GM18502 (cell line): ENCODE results near the gene MAMDC2.

Experiments used
- ATAC-seq: cut with Tn5 transposase; IDR thresholded peaks from one replicate; pipeline ENCODE4 v1.9.1; 2021; ENCODE audit warnings: mild to moderate bottlenecking; ENCODE audit not compliant: unreplicated experiment, poor library complexity

MAMDC2 gene

DNA sequence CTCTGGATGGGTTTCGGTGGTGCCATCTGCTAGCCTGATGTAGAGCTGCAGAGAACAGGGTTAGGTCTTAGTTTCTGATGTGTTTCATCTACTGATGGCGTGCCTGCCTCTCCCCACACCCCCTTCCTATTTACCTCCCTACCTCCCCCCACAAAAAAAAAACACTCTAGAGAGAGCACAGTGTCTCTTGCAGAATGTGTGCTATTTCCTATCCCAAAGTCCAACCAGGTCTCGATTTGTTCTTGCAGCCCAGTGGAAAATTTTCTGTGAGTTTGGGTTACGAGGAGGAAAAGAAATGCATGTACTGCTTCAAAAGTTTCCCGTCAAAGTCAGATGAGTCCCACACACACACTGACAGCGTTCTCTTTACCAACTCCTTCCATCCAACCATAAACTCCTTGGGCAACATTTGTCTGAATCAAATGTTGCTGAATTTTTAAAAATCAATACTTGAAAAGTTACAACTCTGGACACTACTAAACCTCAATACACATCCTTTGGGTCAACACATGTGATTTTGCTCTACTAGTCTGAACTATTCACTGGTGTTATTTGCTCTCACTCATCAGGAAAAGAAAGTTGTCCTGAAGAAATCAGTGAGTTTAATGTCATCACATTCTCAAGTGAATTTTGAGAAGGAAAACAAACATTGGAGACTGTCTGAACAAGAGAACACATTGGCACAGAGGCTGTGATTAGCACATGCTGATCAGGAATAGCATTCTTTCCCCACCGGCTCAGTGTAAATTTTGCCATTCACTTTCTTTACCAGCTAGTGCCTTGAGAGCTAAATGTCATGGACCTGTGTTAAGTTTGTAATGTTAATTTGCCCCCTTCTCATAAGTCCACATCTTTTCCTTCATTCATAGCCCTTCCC, 84.1 kb downstream of the MAMDC2 start:
- no peak for ATAC-seq

DNA sequence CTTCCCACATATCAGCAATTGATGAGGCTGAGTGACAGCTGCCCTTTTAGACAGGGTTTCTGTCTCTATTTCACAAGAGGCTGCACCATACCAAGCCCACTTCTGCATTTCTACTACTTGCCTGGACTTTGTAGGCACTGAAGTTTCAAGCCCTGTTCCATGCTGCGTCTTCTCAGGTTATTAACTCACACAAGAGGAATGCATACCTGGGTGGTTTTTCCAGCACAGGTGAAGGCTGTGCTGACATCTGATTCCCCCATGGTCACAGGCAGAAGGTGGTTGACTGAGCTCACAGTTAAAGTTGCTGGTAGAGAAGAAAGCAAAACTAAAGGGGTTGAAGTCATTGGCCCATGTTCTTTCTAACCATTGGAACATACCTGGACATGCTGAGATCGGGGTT, 86.6 kb downstream of the MAMDC2 start:
- no peak for ATAC-seq

DNA sequence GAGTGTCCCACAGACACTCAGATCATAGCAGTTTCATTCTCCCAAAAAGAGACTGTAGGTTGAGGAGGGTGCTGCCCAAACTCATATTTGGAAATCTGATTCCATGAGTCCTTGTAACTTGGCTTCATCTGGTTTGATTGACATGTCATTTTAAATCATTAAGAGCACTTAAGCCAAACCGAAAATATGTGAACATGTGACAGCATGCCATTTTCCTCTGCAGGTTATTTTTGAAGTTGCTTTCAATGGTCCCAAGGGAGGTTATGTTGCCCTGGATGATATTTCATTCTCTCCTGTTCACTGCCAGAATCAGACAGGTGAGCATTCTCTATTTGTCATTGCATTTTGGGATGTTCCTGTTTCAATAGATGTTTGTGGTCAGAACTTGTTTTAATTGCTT, 87.6 kb downstream of the MAMDC2 start:
- no peak for ATAC-seq

DNA sequence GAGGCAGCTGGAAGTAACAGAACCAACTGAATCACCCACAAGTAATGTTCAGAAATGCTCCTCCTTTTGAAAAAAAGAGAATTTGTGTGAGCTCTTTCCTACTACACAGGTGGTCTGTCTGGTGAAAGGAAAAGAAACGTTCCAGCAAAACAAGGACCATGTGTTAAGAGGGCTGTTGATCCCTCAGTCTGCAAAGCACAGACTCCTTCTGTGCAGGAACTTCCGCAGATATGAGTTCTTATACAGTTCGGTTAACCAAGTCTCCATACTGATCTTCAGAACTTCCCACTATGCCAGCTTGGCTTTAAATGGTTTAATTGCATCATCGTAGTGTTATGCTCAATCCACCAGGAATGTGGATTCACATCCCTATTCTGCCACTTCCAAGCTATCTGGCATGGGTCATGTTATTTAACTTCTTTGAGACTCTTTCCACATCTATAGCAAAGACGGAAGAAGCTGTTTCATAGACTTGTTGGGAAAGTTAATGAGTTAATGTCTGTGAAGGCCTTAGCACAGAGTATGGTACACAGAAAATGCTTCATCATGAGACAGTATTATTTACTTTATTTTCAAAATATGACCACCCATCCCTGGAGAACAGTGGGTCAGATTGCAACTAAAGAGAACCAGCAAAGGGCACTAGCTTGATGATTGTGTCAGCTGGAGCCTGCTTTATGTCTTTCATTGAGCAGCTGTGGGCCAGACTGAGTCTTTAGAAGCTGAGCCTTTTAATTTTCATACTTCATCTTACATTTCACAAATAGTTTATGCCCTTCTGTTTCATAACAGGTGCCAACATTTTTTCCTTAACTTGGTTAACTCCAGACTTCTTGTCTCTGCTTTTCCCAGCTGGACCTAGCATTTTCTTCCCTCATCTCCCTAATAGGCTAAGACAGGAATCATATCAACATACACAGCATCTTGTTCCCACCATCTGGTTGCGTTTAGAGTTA, 89.9 kb downstream of the MAMDC2 start:
- ATAC-seq = no peak

DNA sequence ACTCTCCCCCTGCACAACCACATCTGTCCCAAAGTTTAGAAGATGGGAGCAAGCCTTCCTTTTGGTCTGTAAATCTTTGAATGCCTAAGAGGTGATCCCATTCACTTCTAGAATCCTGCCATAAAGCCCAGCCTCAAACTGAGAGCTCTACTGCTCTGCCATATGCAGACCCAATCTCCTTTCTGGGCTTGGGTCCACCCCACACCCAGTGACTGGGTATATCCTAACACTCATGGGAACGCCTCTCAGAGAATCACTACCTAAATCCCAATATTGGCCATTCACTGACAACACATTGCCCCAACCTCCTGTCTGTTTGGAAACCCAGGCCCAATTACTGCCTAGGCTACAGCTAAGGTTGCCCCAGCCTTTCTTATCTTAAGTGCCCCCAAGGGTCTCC, 90.7 kb downstream of the MAMDC2 start:
- ATAC-seq = no peak

DNA sequence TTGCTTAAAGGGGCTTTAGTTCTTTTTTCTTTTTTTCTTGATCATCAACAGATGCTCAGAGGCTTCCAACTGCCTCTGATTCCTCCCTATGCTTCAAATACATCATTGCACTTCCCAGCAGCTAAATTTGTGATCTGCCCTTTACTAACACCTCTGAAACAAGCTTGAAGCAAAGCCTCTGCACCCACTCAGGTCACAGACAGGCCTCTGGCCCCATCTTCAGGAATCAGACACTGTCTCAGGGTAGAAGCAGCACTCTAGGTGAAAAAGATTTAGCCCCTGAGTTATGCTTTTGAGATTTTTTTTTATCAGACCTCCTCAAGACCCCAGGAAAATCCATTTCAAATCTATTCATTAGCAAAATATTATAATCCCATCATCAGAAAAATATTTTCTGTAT, 91.5 kb downstream of the MAMDC2 start:
- ATAC-seq = no peak

DNA sequence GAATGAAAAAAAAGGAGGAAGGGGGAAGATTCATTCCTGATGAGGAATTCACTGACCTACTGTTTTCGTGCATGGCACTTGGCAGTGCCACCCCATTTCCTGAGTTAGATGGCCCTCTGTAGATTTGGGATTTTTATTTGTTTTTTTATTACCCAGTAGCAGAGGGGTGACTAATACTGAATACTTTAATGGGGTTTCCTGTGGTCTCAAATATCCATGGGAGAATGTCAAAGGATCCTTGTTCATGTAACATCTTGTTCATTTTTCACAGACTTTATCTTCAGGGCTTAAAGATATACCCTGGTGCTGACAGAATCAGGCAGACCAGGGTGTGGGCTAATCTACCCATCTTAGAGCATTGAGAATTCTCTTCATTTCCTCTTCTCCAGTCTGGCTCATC, 93.0 kb downstream of the MAMDC2 start:
- ATAC-seq = no peak

DNA sequence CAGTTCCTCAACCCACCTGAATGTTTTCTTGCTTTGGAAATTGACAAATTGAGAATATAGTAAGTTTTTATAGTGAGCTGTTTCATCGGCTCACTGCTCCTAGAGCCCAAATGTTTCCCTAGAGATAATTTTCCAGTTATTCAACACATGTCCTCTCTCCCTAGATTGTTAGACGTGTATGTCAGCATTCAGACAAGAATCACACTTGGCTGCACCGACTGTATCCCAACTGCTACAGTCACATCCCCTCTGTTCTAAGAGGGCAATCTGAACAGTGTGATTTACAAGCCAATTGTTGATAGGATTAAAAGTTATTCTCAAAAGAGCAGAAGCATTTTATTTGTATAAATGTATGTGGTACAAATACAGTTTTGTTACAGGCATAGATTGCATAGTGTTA, 93.9 kb downstream of the MAMDC2 start:
- no peak for ATAC-seq

DNA sequence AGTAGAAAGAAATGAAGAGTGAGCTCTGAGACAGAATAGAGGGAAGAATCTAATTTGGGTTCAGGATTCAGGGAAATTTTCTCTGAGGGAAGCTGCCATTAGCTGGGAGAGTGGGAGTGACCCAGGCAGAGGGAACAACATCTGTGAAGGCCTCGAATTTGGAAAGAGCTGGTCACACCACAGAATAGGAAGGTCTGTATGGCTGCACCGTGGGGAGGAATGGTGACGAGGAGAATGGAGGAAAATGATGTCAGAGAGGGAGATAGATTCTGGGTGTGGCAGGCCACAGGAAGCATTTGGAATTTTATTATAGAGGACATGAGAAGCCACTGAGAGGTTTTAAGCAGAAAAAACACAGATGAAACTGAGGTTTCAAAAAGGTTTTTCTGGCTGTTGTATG, 98.5 kb downstream of the MAMDC2 start:
- ATAC-seq = no peak

DNA sequence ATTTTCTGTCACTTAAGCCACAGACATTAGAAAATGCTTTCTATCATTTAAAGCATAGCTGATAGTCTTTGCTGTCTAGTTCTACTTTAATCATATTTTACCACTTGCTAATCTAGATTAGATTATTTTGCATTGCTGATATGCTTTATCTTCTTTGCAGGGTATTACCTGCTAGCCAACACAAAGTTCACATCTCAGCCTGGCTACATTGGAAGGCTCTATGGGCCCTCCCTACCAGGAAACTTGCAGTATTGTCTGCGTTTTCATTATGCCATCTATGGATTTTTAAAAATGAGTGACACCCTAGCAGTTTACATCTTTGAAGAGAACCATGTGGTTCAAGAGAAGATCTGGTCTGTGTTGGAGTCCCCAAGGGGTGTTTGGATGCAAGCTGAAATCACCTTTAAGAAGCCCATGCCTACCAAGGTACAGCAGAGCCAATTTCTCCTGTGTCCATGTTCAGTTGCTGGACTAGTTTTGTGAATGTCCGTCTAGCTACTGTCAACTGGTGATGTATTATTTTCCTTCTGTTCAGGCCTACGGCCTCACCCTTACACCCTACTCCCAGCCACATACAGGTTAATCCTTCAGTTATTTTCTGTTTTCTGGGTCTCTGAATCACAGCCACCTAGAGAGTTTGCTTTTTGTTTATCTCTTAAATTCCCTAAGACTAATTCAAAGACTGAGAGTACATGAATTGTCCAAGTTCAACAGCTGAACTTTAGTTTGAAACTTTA, 99.9 kb downstream of the MAMDC2 start:
- no peak for ATAC-seq

DNA sequence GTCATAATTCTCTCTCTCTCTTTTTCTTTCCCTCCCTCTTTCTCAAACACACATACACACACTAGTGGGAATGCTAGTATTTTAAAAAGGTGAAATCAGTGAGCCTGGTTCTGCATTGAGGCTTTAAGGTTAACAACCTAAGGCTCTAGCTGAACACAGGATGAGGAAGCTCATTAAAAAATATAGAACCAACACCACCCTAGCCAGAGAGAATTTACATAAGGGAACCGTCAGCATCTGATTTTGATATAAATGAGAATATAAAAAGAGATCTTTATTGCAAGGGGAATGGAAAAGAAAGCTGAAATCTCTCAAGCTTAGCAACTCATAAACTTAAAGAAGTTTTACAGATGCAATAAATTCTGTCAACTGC, 100.5 kb downstream of the MAMDC2 start:
- no peak for ATAC-seq

DNA sequence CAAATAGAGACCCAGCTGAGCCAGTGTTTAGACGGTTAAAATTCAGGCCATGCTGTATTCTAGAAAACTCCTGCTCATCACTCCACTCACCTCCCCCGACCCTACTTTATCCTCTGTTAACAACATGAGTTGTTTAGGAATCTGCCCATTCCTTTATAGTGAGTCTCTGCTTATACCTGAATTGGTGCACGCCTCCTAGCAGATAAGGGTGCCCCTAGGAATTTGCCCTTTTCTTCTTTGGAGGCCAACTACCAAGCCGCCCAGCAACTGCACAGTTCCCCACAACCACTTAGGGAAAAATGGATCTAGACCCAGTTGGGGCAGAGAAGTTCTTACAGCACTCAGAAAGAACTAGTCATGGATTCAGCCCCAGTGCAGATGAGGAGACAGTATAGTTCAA, 102.3 kb downstream of the MAMDC2 start:
- ATAC-seq = no peak

DNA sequence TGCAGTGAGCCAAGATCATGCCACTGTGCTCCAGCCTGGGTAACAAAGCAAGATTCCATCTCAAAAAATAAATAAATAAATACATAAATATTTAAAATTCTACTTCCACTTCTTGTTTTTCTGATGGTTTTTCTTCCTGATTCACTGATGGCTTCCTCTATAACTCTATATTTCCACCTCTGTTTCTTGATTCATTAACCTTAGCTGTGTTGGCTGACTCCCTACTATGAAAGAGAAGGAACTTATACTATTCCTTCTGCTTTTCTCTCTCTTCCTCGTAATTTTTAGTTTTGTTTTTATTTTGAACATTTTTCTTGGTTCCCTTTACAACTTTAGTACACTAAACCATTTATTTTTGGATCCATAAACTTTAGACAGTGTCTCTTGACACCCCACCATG, 103.5 kb downstream of the MAMDC2 start:
- ATAC-seq = no peak

DNA sequence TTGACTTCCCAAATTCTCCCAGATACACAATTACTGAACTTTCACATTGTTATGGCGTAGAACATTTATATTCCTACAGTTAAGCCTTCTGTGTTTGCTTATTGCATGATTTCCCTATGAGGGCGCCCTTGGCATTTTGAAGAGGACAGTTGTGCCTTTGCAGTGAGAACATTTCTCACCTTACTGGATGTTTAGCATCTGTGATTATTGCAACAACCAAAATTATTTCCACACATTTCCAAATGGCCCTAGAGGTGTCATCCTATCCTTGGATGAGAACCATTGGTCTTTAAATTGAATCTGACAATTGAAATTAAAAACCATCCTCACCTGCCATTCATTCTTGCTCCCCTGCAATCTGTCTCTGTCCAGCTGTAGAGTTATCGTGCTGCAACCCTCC, 104.0 kb downstream of the MAMDC2 start:
- ATAC-seq = no peak

DNA sequence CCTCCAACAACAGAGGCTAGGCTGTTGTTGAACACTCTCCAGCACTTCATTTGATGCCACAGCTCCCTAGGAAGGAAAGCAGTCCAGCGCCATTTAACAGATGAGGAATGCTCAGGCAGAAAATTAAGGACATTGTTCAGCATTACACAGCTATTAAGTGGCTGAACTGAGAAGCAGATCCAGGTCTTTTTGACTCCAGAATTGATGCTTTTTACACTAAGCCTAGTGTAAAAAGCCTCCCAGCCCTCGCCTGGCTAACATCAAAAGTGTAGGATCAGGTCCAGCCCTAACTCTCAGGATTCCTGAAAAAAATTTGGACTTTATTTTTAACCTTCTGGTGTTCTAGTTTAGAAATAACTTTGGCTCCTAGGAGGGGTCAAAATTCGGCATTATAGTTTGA, 108.7 kb downstream of the MAMDC2 start:
- ATAC-seq = no peak

DNA sequence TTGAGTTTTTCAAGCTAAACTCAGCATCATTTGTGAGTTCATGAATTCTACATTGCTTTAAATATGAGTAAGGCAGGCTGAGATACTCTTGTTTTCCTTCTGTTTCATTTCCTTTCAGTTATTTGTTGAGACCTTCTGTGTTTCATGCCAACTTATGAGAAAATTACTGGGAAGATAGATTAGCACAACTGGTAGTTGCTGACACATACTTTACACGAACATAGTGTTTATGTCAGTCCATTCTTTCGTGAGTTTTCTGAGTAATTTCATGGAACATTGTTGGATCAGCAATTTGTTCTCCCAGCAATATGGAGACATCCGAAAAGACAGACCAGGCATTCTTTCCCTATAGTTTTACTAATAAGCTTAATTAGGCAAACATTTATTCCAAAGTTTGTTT, 113.1 kb downstream of the MAMDC2 start:
- ATAC-seq = no peak

DNA sequence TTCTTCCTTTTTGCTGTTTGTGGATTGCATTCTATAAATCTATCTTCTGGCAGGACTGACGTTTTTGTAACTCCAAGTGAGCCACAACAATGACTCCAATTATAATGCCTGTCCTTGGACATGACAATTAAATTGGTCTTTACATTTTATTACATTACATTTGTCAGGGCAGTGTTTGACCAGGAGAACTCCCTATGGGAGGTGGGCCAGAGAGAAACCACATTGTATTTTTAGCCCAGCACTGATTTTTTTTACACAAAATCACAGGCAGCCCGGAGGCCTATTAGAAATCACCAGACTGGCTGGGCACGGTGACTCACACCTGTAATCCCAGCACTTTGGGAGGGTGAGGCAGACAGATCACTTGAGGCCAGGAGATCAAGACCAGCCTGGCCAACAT, 116.0 kb downstream of the MAMDC2 start:
- ATAC-seq = no peak

DNA sequence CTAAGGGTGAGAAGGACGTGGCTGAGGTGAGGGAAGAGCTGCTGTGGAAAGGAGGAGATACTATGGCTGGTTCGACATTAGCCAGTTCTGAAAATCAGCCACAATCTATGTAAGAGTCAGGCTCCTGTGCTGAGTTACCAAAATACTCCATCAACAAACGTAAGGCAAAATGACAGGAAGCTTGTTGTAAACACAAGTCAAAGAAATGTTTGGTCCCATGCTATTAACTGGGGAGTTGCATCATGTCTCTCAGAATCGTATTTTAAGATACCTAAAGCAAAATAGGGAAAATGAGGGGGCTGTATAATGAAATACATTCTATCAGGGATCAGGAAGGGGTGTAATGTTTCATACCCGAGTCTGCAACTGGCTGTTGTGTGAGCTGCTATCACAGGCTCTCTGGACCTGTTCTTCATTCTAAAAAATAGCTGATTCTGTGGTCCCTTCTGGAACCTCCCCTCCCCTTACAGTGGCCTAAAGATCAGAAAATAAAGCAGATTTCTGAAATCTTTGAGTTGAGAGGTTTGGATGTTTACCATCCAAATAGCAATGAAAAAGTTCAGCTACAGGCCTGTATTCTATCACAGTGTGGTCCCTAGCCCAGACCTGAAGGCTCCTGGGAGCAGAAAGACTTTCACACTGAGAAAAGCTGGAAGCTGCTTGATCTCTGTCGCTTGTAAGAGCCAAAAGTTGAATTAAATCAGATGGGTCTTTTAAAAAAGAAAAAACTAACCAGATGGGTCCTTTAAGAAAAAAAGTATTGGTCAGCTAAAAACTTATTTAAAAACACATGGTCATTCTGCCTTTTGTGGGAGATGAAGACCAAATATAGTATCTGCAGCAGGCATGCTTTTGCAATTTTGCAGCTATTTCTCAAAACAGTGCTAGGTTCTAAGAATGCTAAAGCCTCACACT, 117.3 kb downstream of the MAMDC2 start:
- ATAC-seq = no peak

DNA sequence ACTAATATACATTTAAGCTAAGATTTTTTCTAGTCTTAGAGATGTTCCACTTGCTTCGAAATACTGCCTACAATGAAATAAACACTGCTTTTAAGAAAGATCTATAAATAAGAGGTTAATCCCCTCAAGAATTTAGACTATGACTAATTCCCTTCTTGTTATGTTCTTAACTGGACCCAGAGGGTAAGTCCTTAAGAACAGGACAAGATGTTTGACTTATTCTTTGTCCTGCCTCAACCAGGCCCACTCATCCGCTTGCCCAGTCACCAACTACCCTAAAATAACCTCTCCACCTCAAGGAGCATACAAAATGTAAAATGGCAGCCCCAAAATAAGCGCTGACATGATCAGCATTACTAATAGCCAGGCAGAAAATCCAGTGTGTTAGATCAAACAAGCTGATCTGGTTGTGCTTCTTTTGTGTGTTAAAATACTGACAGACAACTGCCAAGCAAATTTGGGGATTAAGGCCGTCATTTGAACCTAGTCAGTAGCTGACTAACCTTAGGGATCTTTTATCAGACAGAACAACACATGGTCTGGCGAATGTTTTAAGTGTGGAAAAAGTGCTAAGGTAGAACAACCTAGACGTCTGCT, 121.5 kb downstream of the MAMDC2 start:
- no peak for ATAC-seq
